ENCODE measurements around the gene MORC4. TPM values are rescaled to one million over a fixed set of nuclear protein-coding genes. Genes with fewer than 3 reads are reported as not detected.

MORC4 gene
- total RNA-seq, 1 donor from 2014 or later: 26.0 TPM

GRCh38 chrX:106999002-106999975 is 723 bp downstream of the MORC4 start:
- Histone ChIP-seq H3K4me1 (ENCODE audit: insufficient read depth, low read length) (peaks cover 4% of the 10 kb centered on the region), H3K27me3 (ENCODE audit: insufficient read depth, low read length) (no peaks in the 10 kb centered on the region), H3K79me2 (ENCODE audit: insufficient read depth, low read length) (peaks cover 30% of the 10 kb centered on the region), H2AFZ (ENCODE audit: low read depth, low read length) (peak overlapping the region; percentile 73), H3K36me3 (ENCODE audit: insufficient read depth, low read length) (no peaks in the 10 kb centered on the region), H3K9me3 (ENCODE audit: insufficient read depth, low read depth, low read length) (no peaks in the 10 kb centered on the region), H3K4me3 (ENCODE audit: insufficient read depth, low read depth, low read length) (peak overlapping the region; percentile 76), H4K20me1 (ENCODE audit: insufficient read depth, low read length) (peaks cover 31% of the 10 kb centered on the region), H3K4me2 (ENCODE audit: low read length) (peak overlapping the region; percentile 89), H3K9ac (ENCODE audit: low read length) (peak overlapping the region; percentile 80), H3K27ac (ENCODE audit: low read depth, low read length) (peak overlapping the region; percentile 5)
- Mint-ChIP-seq H3K27me3 (ENCODE audit: low read depth, unreplicated experiment) (no peaks in the 10 kb centered on the region), H3K4me3 (ENCODE audit: unreplicated experiment) (peak overlapping the region; percentile 92), H3K36me3 (ENCODE audit: low read depth, unreplicated experiment) (no peaks in the 10 kb centered on the region), H3K4me1 (ENCODE audit: low read depth, unreplicated experiment) (peaks cover 6% of the 10 kb centered on the region), H3K27ac (ENCODE audit: unreplicated experiment) (peak overlapping the region; percentile 68), H3K9me3 (ENCODE audit: unreplicated experiment) (no peaks in the 10 kb centered on the region)
- FAIRE-seq: peak; percentile 99
- DNase-seq (ENCODE audit: low read depth): peak; percentile 38
- peak; percentile 29 for TF ChIP-seq CTCF (IDR thresholded peaks at IDR 0.05; ENCODE audit: insufficient read depth, low read depth, low read length)
- TF ChIP-seq EZH2 (IDR thresholded peaks at IDR 0.05; ENCODE audit: insufficient read depth, low read length): no peak

- no peaks in the 10 kb centered on the region for H3K9me3 Mint-ChIP-seq (ENCODE audit: unreplicated experiment)
- no peak overlapping the region for H3K4me3 ChIP-seq (ENCODE audit: insufficient read depth, low read depth, low read length)
- DNase-seq (ENCODE audit: low read depth) (no peak), FAIRE-seq (peak; percentile 95)
- H4K20me1 ChIP-seq (ENCODE audit: insufficient read depth, low read length): peaks cover 36% of the 10 kb centered on the region
- H3K79me2 ChIP-seq (ENCODE audit: insufficient read depth, low read length): peaks cover 30% of the 10 kb centered on the region
- peaks cover 4% of the 10 kb centered on the region for H3K4me1 ChIP-seq (ENCODE audit: insufficient read depth, low read length)
- H3K9me3 ChIP-seq (ENCODE audit: insufficient read depth, low read depth, low read length): no peaks in the 10 kb centered on the region
- no peak overlapping the region for H3K27ac Mint-ChIP-seq (ENCODE audit: unreplicated experiment)
- H3K36me3 Mint-ChIP-seq (ENCODE audit: low read depth, unreplicated experiment): peaks cover 1% of the 10 kb centered on the region
- H2AFZ ChIP-seq (ENCODE audit: low read depth, low read length): no peak overlapping the region
- no peaks in the 10 kb centered on the region for H3K36me3 ChIP-seq (ENCODE audit: insufficient read depth, low read length)
- H3K27me3 Mint-ChIP-seq (ENCODE audit: low read depth, unreplicated experiment): no peaks in the 10 kb centered on the region
- no peak overlapping the region for H3K27ac ChIP-seq (ENCODE audit: low read depth, low read length)
- H3K4me1 Mint-ChIP-seq (ENCODE audit: low read depth, unreplicated experiment): peaks cover 6% of the 10 kb centered on the region
- H3K4me2 ChIP-seq (ENCODE audit: low read length): no peak overlapping the region
- TF ChIP-seq EZH2 (IDR thresholded peaks at IDR 0.05; ENCODE audit: insufficient read depth, low read length) (no peak), CTCF (IDR thresholded peaks at IDR 0.05; ENCODE audit: insufficient read depth, low read depth, low read length) (no peak)
- H3K9ac ChIP-seq (ENCODE audit: low read length): no peak overlapping the region
- no peak overlapping the region for H3K4me3 Mint-ChIP-seq (ENCODE audit: unreplicated experiment)
- H3K27me3 ChIP-seq (ENCODE audit: insufficient read depth, low read length): no peaks in the 10 kb centered on the region
Measured at GRCh38 chrX:106997611-106998010, 2.4 kb downstream of the MORC4 start.

GRCh38 chrX:106995678-106996077 is 4.3 kb downstream of the MORC4 start:
- Histone ChIP-seq H3K4me3 (ENCODE audit: insufficient read depth, low read depth, low read length) (no peak overlapping the region), H4K20me1 (ENCODE audit: insufficient read depth, low read length) (peaks cover 36% of the 10 kb centered on the region), H3K27ac (ENCODE audit: low read depth, low read length) (no peak overlapping the region), H3K4me2 (ENCODE audit: low read length) (no peak overlapping the region), H3K36me3 (ENCODE audit: insufficient read depth, low read length) (no peaks in the 10 kb centered on the region), H3K4me1 (ENCODE audit: insufficient read depth, low read length) (peaks cover 4% of the 10 kb centered on the region), H2AFZ (ENCODE audit: low read depth, low read length) (no peak overlapping the region), H3K9ac (ENCODE audit: low read length) (no peak overlapping the region), H3K27me3 (ENCODE audit: insufficient read depth, low read length) (no peaks in the 10 kb centered on the region), H3K9me3 (ENCODE audit: insufficient read depth, low read depth, low read length) (no peaks in the 10 kb centered on the region), H3K79me2 (ENCODE audit: insufficient read depth, low read length) (peaks cover 30% of the 10 kb centered on the region)
- no peaks in the 10 kb centered on the region for H3K27me3 Mint-ChIP-seq (ENCODE audit: low read depth, unreplicated experiment)
- no peaks in the 10 kb centered on the region for H3K9me3 Mint-ChIP-seq (ENCODE audit: unreplicated experiment)
- H3K27ac Mint-ChIP-seq (ENCODE audit: unreplicated experiment): no peak overlapping the region
- H3K4me3 Mint-ChIP-seq (ENCODE audit: unreplicated experiment): no peak overlapping the region
- H3K36me3 Mint-ChIP-seq (ENCODE audit: low read depth, unreplicated experiment): peaks cover 1% of the 10 kb centered on the region
- DNase-seq (ENCODE audit: low read depth): no peak
- TF ChIP-seq EZH2 (IDR thresholded peaks at IDR 0.05; ENCODE audit: insufficient read depth, low read length) (no peak), CTCF (IDR thresholded peaks at IDR 0.05; ENCODE audit: insufficient read depth, low read depth, low read length) (no peak)
- H3K4me1 Mint-ChIP-seq (ENCODE audit: low read depth, unreplicated experiment): peaks cover 11% of the 10 kb centered on the region
- FAIRE-seq: peak; percentile 91
